NCI-H1092 (cell line): ENCODE results near the gene TIMM50.

Source experiments
- DNase-seq: peaks from one replicate; lab custom pipeline; 2025; lab: John Stamatoyannopoulos, UW

The TIMM50 gene

DNA sequence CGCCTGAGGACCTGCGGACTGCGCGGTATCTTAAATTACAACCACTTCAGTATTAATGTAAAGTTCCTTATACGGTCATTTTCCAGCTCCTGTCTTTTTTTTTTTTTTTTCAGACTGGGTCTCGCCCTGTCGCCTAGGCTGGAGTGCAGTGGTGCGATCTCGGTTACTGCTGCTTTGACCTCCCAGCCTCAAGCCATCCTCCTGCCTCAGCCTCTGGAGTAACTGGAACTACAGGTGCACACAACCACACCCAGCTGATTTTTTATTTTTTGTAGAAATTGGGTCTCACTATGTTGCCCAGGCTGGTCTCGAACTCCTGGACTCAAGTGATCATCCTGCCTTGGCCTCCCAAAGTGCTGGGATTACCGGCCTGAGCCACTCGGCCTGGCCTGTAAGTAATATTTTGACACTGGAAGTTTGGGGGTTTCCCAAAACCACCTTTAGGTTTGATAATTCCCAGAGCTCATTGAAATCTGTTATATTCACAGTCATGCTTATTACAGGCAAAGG, 52.4 kb downstream of the TIMM50 start:
- no peak for DNase-seq

DNA sequence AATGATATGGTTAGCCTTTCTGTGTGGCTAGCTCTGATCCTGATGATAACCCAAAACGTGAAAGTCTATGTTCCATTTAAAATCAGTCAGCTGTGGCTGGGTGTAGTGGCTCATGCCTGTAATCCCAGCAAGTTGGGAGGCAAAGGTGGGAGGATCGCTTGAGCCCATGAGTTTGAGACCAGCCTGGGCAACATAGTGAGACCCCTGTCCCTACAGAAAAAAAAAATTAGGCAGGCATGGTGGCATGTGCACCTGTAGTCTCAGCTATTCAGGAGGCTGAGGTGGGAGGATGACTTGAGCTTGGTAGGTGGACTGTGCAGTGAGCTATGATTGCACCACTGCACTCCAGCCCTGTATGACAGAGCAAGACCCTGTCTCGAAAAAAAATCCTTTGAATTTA, 53.2 kb downstream of the TIMM50 start:
- no peak for DNase-seq

DNA sequence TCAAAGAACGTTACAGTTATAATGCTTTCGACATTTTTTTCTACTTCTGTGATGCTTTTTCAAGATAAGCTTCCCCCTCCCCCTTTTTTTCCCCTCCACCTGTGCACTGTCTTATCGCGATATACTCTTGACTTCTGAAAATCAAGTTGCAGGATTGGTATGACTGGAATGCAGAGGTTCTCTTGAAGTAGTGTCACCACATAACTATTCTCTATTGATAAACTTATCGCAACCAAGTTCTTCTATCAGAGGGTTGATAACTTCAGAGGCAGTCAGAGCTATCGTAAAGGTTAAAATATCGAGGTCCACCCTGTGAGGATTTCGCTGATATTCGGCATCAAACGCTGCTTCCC, 58.5 kb downstream of the TIMM50 start:
- DNase-seq, result no peak

DNA sequence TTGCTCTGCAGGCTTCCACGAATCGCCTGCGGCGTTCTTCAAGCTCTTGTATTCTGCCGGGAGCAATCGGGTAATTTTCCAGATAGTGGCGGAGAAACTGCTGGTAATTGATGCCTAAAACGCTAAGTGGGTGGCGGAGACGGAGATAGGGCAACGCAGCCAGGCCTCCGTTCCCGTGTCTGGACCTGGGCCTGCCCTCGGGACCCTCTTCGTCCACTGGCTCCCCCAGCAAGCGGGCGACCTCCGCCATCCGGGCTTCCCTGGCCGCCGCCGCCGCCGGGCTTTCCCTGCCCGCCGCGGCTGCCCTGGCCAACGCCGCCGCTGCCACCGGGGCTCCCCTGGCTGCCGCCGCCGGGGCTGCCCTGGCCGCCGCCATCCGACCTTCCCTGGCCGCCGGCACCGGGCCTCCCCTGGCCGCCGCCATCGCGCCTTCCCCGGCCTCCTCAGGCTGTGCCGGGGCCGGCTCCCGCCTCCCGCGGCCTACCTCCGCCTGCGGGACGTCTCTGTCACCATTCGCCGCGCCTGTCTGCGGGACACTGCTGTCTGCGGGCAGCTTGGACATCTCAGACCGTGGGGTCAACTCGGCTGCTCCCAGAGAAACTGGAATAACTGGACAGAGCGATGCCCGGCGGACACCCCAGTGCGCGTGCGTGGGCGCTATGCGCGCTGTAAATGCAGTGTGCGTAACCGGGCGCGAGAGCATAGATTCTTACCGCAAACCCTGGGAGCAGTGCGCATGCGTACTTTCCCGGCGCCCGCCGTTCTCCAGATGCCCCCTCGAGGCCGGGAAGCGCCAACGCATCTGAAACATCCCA, 59.1 kb downstream of the TIMM50 start, which contains the start of gene EID2:
TSS of gene EID2 (minus strand) at position 644 of the 815 bp plus-strand sequence. CDS start at position 562, 82 bp downstream.
- DNase-seq, result peak; percentile 71

DNA sequence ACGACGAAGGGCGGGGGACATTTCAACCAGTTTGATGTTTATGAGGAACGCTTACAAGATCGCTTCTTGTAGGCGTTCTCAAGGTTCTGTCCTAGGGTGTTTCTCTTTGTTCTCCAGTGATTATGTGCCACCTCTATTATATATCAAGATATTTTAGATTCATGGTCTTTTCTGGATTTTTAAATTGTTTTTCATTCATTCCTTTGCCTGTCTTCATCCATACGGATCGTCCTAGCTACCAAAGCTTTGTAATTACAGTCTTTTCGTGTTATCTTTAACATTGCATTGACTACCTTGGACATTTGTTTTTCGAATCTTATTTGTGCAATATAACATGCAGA, 59.7 kb downstream of the TIMM50 start:
- no peak for DNase-seq
